Hepatocyte (in vitro differentiated cells): ENCODE data around the gene PDLIM5. TPM values are rescaled to one million over a fixed set of nuclear protein-coding genes. Genes with fewer than 3 reads are reported as not detected.
A peak's percentile ranks its signal among the peaks of the same experiment; 100 is the strongest.

ENCODE experiments used
- DNase-seq: peaks from one replicate; pipeline ENCODE4 v3.0.0-alpha.2; 2016; ENCODE audit warnings: low spot score
- H2AFZ ChIP-seq: fragments of 200-600 bp; sonication (generic); 2 replicates; pipeline ENCODE4 v1.6.0; 2016; ENCODE audit warnings: antibody characterized with exemption, mild to moderate bottlenecking
- H3K27ac ChIP-seq: fragments of 200-600 bp; sonication (generic); 2 replicates; pipeline ENCODE4 v1.5.1; 2016; ENCODE audit warnings: mild to moderate bottlenecking
- H3K27me3 ChIP-seq: fragments of 200-600 bp; sonication (generic); 2 replicates; pipeline ENCODE4 v1.6.1; 2016
- H3K36me3 ChIP-seq: fragments of 200-600 bp; sonication (generic); replicated peaks from 2 replicates; pipeline ENCODE4 v1.5.1; 2016; ENCODE audit warnings: low read depth; ENCODE audit not compliant: insufficient read depth
- H3K4me1 ChIP-seq: fragments of 200-600 bp; sonication (generic); 2 replicates; pipeline ENCODE4 v1.5.1; 2016; ENCODE audit warnings: mild to moderate bottlenecking, moderate library complexity; ENCODE audit not compliant: insufficient read depth
- H3K4me2 ChIP-seq: fragments of 200-600 bp; sonication (generic); 2 replicates; pipeline ENCODE4 v1.6.0; 2016
- H3K4me3 ChIP-seq: fragments of 200-600 bp; sonication (generic); 2 replicates; pipeline ENCODE4 v1.5.1; 2016; ENCODE audit warnings: mild to moderate bottlenecking
- H3K79me2 ChIP-seq: fragments of 200-600 bp; sonication (generic); 2 replicates; pipeline ENCODE4 v1.6.0; 2017; ENCODE audit warnings: mild to moderate bottlenecking
- H3K9me2 ChIP-seq: fragments of 200-600 bp; sonication (generic); replicated peaks from 2 replicates; pipeline ENCODE4 v1.6.0; 2017; ENCODE audit warnings: mild to moderate bottlenecking; ENCODE audit not compliant: insufficient read depth
- H3K9me3 ChIP-seq: fragments of 200-600 bp; sonication (generic); 2 replicates; pipeline ENCODE4 v1.5.1; 2016; ENCODE audit warnings: low read depth, mild to moderate bottlenecking
- H4K20me1 ChIP-seq: fragments of 200-600 bp; sonication (generic); 2 replicates; pipeline ENCODE4 v1.6.0; 2016; ENCODE audit warnings: mild to moderate bottlenecking; ENCODE audit not compliant: insufficient read depth, poor library complexity, severe bottlenecking
- CTCF ChIP-seq: fragments of 200-600 bp; sonication (generic); IDR thresholded peaks from 2 replicates; pipeline ENCODE4 v1.5.1; 2016; ENCODE audit warnings: antibody characterized with exemption, mild to moderate bottlenecking; ENCODE audit not compliant: poor library complexity
- EZH2 ChIP-seq: fragments of 200-600 bp; sonication (generic); IDR thresholded peaks from 2 replicates; pipeline ENCODE4 v1.6.1; 2016; ENCODE audit warnings: antibody characterized with exemption, mild to moderate bottlenecking, borderline replicate concordance
- EZH2phosphoT487 ChIP-seq: fragments of 200-600 bp; sonication (generic); IDR thresholded peaks from one replicate; pipeline ENCODE4 v1.6.1; 2018; ENCODE audit warnings: antibody characterized with exemption, mild to moderate bottlenecking, low read depth, moderate library complexity; ENCODE audit not compliant: unreplicated experiment, severe bottlenecking
- WGBS: methylation state at CpG from one replicate; pipeline ENCODE4 v1.1.6; 2016; ENCODE audit warnings: low lambda C conversion rate; ENCODE audit errors: missing lambda C conversion rate; 5-methylcytosine and 5-hydroxymethylcytosine counted together
- polyA plus RNA-seq: library from polyadenylated mRNA; unstranded; fragments of >200 nt; fragmentation: Nextera tagmentation; extraction: Ambion mirVana; gene quantifications from 2 replicates; pipeline ENCODE4 v1.2.1, GENCODE V29; 2016
- total RNA-seq: library from RNA; depleted of rRNA; stranded (reverse); fragments of >200 nt; gene quantifications from 2 replicates; pipeline ENCODE4 v1.2.3, GENCODE V29; 2014

PDLIM5 gene
- total and polyA plus RNA-seq, 2 experiments from 2014 or later = 97.1 to 121 TPM

- Histone ChIP-seq H3K4me2 (peak overlapping the region; percentile 56), H4K20me1 (no peaks in the 10 kb centered on the region), H3K79me2 (no peaks in the 10 kb centered on the region), H3K9me3 (no peaks in the 10 kb centered on the region), H3K9me2 (no peaks in the 10 kb centered on the region), H3K27me3 (no peaks in the 10 kb centered on the region), H3K27ac (peak overlapping the region; percentile 44), H3K36me3 (no peaks in the 10 kb centered on the region), H2AFZ (no peak overlapping the region), H3K4me3 (no peak overlapping the region), H3K4me1 (peaks cover 17% of the 10 kb centered on the region)
- TF ChIP-seq CTCF (no peak), EZH2phosphoT487 (no peak), EZH2 (no peak)
- no peak for DNase-seq
Measured at GRCh38 chr4:94419549-94419948, 32.2 kb upstream of the PDLIM5 start.

GRCh38 chr4:94419956-94420355 lies 31.8 kb upstream of the PDLIM5 start:
- TF ChIP-seq EZH2 = no peak
- no peak for TF ChIP-seq EZH2phosphoT487
- no peak for TF ChIP-seq CTCF
- H3K9me2 ChIP-seq = no peaks in the 10 kb centered on the region
- no peaks in the 10 kb centered on the region for H3K36me3 ChIP-seq
- peaks cover 17% of the 10 kb centered on the region for H3K4me1 ChIP-seq
- H3K27ac ChIP-seq = peak overlapping the region; percentile 44
- no peaks in the 10 kb centered on the region for H3K79me2 ChIP-seq
- DNase-seq = peak; percentile 67
- no peaks in the 10 kb centered on the region for H3K27me3 ChIP-seq
- no peak overlapping the region for H3K4me3 ChIP-seq
- no peaks in the 10 kb centered on the region for H4K20me1 ChIP-seq
- 32% methylated on average over 3 of the region's 3 CpGs for WGBS
- peak overlapping the region; percentile 56 for H3K4me2 ChIP-seq
- no peaks in the 10 kb centered on the region for H3K9me3 ChIP-seq
- no peak overlapping the region for H2AFZ ChIP-seq

- H3K9me3 ChIP-seq = no peaks in the 10 kb centered on the region
- 57% methylated on average over 2 of the region's 2 CpGs for WGBS
- H3K4me2 ChIP-seq = peak overlapping the region; percentile 3
- H4K20me1 ChIP-seq = no peaks in the 10 kb centered on the region
- TF ChIP-seq EZH2phosphoT487 (no peak), CTCF (no peak), EZH2 (no peak)
- H2AFZ ChIP-seq = no peak overlapping the region
- no peaks in the 10 kb centered on the region for H3K9me2 ChIP-seq
- no peak overlapping the region for H3K4me3 ChIP-seq
- H3K4me1 ChIP-seq = peaks cover 17% of the 10 kb centered on the region
- no peaks in the 10 kb centered on the region for H3K27me3 ChIP-seq
- peak overlapping the region; percentile 44 for H3K27ac ChIP-seq
- H3K79me2 ChIP-seq = no peaks in the 10 kb centered on the region
- no peaks in the 10 kb centered on the region for H3K36me3 ChIP-seq
- no peak for DNase-seq
Measured at GRCh38 chr4:94420356-94420755, 31.4 kb upstream of the PDLIM5 start.

- DNase-seq = no peak
- Histone ChIP-seq H3K9me3 (peaks cover 14% of the 10 kb centered on the region), H3K9me2 (no peaks in the 10 kb centered on the region), H3K27ac (no peak overlapping the region), H3K4me2 (no peak overlapping the region), H4K20me1 (no peaks in the 10 kb centered on the region), H2AFZ (no peak overlapping the region), H3K36me3 (no peaks in the 10 kb centered on the region), H3K27me3 (no peaks in the 10 kb centered on the region), H3K79me2 (no peaks in the 10 kb centered on the region), H3K4me3 (no peak overlapping the region), H3K4me1 (no peaks in the 10 kb centered on the region)
- 82% methylated on average over 1 of the region's 1 CpG for WGBS
- TF ChIP-seq EZH2phosphoT487 (no peak), CTCF (no peak), EZH2 (no peak)
Measured at GRCh38 chr4:94426783-94427182, 25.0 kb upstream of the PDLIM5 start.
